ENCODE measurements around the gene ITGB8. TPM values are rescaled to one million over a fixed set of nuclear protein-coding genes. Genes with fewer than 3 reads are reported as not detected.

ITGB8 gene
- total RNA-seq, 2 donors from 2014 or later, result 22.1 to 38.6 TPM

DNA sequence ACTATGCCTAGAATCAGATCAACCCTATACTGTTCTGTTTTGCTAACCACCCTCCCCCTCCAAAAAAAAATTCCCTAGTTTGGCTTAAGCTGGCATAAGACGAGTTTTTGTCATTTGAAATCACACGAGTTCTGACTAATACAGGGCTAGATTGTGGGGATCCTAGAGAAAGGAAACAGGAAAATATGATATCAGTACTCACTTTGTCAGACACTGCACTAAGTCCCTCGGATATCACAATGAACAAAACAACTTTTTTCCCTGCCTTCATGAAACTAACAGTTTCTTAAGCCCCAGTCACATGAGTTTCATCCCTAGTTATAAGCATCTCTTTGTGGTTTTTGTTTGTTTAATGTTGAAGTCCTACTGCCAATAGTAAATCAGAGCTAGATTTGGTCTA is 118.5 kb downstream of the ITGB8 start:
- no peak overlapping the region for H3K27ac ChIP-seq
- no peak overlapping the region for H3K4me3 ChIP-seq
- no peaks in the 10 kb centered on the region for H3K36me3 ChIP-seq (replicated peaks in 1 of 2; ENCODE audit: insufficient read depth in 1 of 2, low read depth in 2 of 2)
- H3K4me1 ChIP-seq, result no peaks in the 10 kb centered on the region
- ATAC-seq (no peak), DNase-seq (no peak)
- 37 to 43% methylated on average over 3 of the region's 3 CpGs for WGBS, 2 donors
- intact Hi-C loops (cut with DNase I), result no loop called here
- no peaks in the 10 kb centered on the region for H3K9me3 ChIP-seq
- H3K27me3 ChIP-seq, result no peaks in the 10 kb centered on the region
- TF ChIP-seq POLR2A (IDR thresholded peaks at IDR 0.05), result no peak
- TF ChIP-seq, protein P1, sequence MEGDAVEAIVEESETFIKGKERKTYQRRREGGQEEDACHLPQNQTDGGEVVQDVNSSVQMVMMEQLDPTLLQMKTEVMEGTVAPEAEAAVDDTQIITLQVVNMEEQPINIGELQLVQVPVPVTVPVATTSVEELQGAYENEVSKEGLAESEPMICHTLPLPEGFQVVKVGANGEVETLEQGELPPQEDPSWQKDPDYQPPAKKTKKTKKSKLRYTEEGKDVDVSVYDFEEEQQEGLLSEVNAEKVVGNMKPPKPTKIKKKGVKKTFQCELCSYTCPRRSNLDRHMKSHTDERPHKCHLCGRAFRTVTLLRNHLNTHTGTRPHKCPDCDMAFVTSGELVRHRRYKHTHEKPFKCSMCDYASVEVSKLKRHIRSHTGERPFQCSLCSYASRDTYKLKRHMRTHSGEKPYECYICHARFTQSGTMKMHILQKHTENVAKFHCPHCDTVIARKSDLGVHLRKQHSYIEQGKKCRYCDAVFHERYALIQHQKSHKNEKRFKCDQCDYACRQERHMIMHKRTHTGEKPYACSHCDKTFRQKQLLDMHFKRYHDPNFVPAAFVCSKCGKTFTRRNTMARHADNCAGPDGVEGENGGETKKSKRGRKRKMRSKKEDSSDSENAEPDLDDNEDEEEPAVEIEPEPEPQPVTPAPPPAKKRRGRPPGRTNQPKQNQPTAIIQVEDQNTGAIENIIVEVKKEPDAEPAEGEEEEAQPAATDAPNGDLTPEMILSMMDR (IDR thresholded peaks at IDR 0.05), result no peak

GRCh38 chr7:20450536-20450935 is 119.8 kb downstream of the ITGB8 start:
- Histone ChIP-seq H3K27ac (no peak overlapping the region), H3K4me3 (no peak overlapping the region), H3K4me1 (no peaks in the 10 kb centered on the region), H3K27me3 (no peaks in the 10 kb centered on the region), H3K36me3 (replicated peaks in 1 of 2; ENCODE audit: insufficient read depth in 1 of 2, low read depth in 2 of 2) (no peaks in the 10 kb centered on the region), H3K9me3 (no peaks in the 10 kb centered on the region)
- 57 to 68% methylated on average over 2 of the region's 2 CpGs for WGBS, 2 donors
- DNase-seq (no peak), ATAC-seq (no peak)
- TF ChIP-seq POLR2A (IDR thresholded peaks at IDR 0.05), result no peak
- TF ChIP-seq, protein P1 (IDR thresholded peaks at IDR 0.05), result no peak
- intact Hi-C loops (cut with DNase I), result no loop called here

- intact Hi-C loops (cut with DNase I), result no loop called here
- no peak overlapping the region for H3K27ac ChIP-seq
- ATAC-seq, result no peak
- H3K4me1 ChIP-seq, result no peaks in the 10 kb centered on the region
- no peaks in the 10 kb centered on the region for H3K9me3 ChIP-seq
- 66 to 86% methylated on average over 4 of the region's 4 CpGs for WGBS, 2 donors
- H3K4me3 ChIP-seq, result no peak overlapping the region
- DNase-seq, result no peak
- H3K36me3 ChIP-seq (replicated peaks in 1 of 2; ENCODE audit: insufficient read depth in 1 of 2, low read depth in 2 of 2), result no peaks in the 10 kb centered on the region
- H3K27me3 ChIP-seq, result no peaks in the 10 kb centered on the region
- no peak for TF ChIP-seq POLR2A (IDR thresholded peaks at IDR 0.05)
- TF ChIP-seq, protein P1 (IDR thresholded peaks at IDR 0.05), result no peak
Measured at GRCh38 chr7:20454202-20454601, 123.5 kb downstream of the ITGB8 start.

DNA sequence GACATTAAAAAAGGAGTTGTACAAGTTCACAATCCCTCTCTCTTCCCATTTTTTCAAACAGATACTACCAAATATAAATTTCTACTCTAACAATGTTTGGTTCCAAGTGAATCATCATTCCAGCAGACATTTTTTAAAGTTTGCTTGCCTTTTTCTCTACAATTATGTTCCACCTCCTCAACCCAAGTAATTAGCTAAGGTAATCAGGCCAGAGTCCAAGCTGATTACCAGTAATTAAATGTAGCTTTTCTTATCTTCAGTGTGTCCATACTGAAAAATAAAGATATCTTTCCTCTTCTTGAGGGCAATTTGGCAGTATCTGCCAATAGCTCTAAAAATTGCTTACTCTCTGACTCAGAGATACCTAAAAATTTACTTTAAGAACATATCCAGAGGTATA is 126.0 kb downstream of the ITGB8 start:
- H3K36me3 ChIP-seq (replicated peaks in 1 of 2; ENCODE audit: insufficient read depth in 1 of 2, low read depth in 2 of 2), result no peaks in the 10 kb centered on the region
- H3K4me3 ChIP-seq, result no peak overlapping the region
- intact Hi-C loops (cut with DNase I), result no loop called here
- H3K4me1 ChIP-seq, result no peaks in the 10 kb centered on the region
- no peak for TF ChIP-seq POLR2A (IDR thresholded peaks at IDR 0.05)
- TF ChIP-seq, protein P1 (IDR thresholded peaks at IDR 0.05), result no peak
- DNase-seq, result no peak
- no peak overlapping the region for H3K27ac ChIP-seq
- no peak for ATAC-seq
- no peaks in the 10 kb centered on the region for H3K9me3 ChIP-seq
- no peaks in the 10 kb centered on the region for H3K27me3 ChIP-seq

DNA sequence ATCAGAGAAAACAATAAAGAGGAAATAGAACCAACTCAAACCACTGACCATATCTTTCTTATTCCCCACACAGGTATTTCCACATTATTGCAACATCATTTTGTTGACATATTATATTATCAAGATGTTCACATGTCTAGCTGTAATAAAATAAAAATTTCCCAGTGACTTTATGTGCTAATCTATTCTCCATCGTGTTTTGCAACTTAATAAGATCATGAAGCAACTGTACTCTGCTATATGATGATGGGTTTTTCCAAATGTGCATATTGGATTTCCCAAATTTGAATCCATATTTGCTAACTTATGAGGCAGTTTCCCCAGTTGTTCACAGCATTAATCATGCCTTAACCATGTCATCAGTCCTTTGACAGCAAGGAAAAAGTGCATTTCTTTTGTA is 127.8 kb downstream of the ITGB8 start:
- TF ChIP-seq, protein P1 (IDR thresholded peaks at IDR 0.05), result no peak
- TF ChIP-seq POLR2A (IDR thresholded peaks at IDR 0.05), result no peak
- H3K9me3 ChIP-seq, result no peaks in the 10 kb centered on the region
- H3K27me3 ChIP-seq, result no peaks in the 10 kb centered on the region
- H3K4me3 ChIP-seq, result no peak overlapping the region
- intact Hi-C loops (cut with DNase I), result no loop called here
- H3K27ac ChIP-seq, result no peak overlapping the region
- DNase-seq (no peak), ATAC-seq (no peak)
- no peaks in the 10 kb centered on the region for H3K4me1 ChIP-seq
- 12 to 22% methylated on average over 1 of the region's 1 CpG for WGBS, 2 donors
- H3K36me3 ChIP-seq (replicated peaks in 1 of 2; ENCODE audit: insufficient read depth in 1 of 2, low read depth in 2 of 2), result no peaks in the 10 kb centered on the region
